H9 (cell line): ENCODE measurements around the gene CD72. TPM values are rescaled to one million over a fixed set of nuclear protein-coding genes. Genes with fewer than 3 reads are reported as not detected.

Experiments used
- DNase-seq: peaks from one replicate; pipeline ENCODE4 v3.0.0-alpha.2; 2017
- H2AFZ ChIP-seq: one replicate; pipeline ENCODE4 v1.6.1; 2013; ENCODE audit warnings: mild to moderate bottlenecking, low read length, control low read depth, moderate library complexity
- H2AK5ac ChIP-seq: 2 replicates; pipeline ENCODE4 v1.6.1; 2013; ENCODE audit warnings: low read length, control low read depth, mixed read lengths; ENCODE audit not compliant: insufficient read length
- H2BK120ac ChIP-seq: one replicate; pipeline ENCODE4 v1.6.1; 2013; ENCODE audit warnings: low read depth, mild to moderate bottlenecking, low read length, control low read depth, inconsistent platforms; ENCODE audit not compliant: poor library complexity, severe bottlenecking
- H2BK12ac ChIP-seq: 2 replicates; pipeline ENCODE4 v1.6.1; 2013; ENCODE audit warnings: low read length, control low read depth, mixed read lengths, low read depth; ENCODE audit not compliant: insufficient read length
- H2BK15ac ChIP-seq: 2 replicates; pipeline ENCODE4 v1.6.1; 2013; ENCODE audit warnings: low read depth, low read length, control low read depth
- H2BK20ac ChIP-seq: one replicate; pipeline ENCODE4 v1.6.1; 2013; ENCODE audit warnings: low read depth, mild to moderate bottlenecking, low read length, control low read depth, inconsistent platforms; ENCODE audit not compliant: poor library complexity, severe bottlenecking
- H2BK5ac ChIP-seq: 2 replicates; pipeline ENCODE4 v1.6.1; 2013; ENCODE audit warnings: low read length, control low read depth, mixed read lengths; ENCODE audit not compliant: insufficient read length
- H3K14ac ChIP-seq: 2 replicates; pipeline ENCODE4 v1.6.1; 2013; ENCODE audit warnings: low read length, control low read depth; ENCODE audit not compliant: insufficient read depth
- H3K18ac ChIP-seq: 2 replicates; pipeline ENCODE4 v1.6.1; 2013; ENCODE audit warnings: low read depth, mild to moderate bottlenecking, mixed read lengths, low read length, control low read depth; ENCODE audit not compliant: insufficient read length
- H3K23ac ChIP-seq: 2 replicates; pipeline ENCODE4 v1.6.1; 2013; ENCODE audit warnings: low read length, control low read depth, mixed read lengths, low read depth; ENCODE audit not compliant: insufficient read length
- H3K23me2 ChIP-seq: 2 replicates; pipeline ENCODE4 v1.6.1; 2013; ENCODE audit warnings: low read depth, mild to moderate bottlenecking, mixed read lengths, low read length, control low read depth; ENCODE audit not compliant: insufficient read length, poor library complexity, severe bottlenecking
- H3K27ac ChIP-seq: 2 replicates; pipeline ENCODE4 v1.5.1; 2013; ENCODE audit warnings: low read length, control low read depth, mixed read lengths, low read depth; ENCODE audit not compliant: insufficient read length
- H3K27me3 ChIP-seq: 2 replicates; pipeline ENCODE4 v1.6.1; 2013; ENCODE audit warnings: low read length, control low read depth, inconsistent platforms; ENCODE audit not compliant: insufficient read depth
- H3K4ac ChIP-seq: 2 replicates; pipeline ENCODE4 v1.6.1; 2013; ENCODE audit warnings: low read depth, mild to moderate bottlenecking, control low read depth, inconsistent platforms, low read length, moderate library complexity
- H3K4me1 ChIP-seq: 2 replicates; pipeline ENCODE4 v1.6.1; 2013; ENCODE audit warnings: low read length, control low read depth, inconsistent platforms; ENCODE audit not compliant: insufficient read depth
- H3K4me2 ChIP-seq: 2 replicates; pipeline ENCODE4 v1.6.1; 2013; ENCODE audit warnings: low read length, control low read depth, mixed read lengths; ENCODE audit not compliant: insufficient read length, insufficient read depth
- H3K56ac ChIP-seq: 2 replicates; pipeline ENCODE4 v1.6.1; 2013; ENCODE audit warnings: low read depth, mild to moderate bottlenecking, mixed read lengths, low read length, control low read depth; ENCODE audit not compliant: insufficient read length
- H3K79me1 ChIP-seq: 2 replicates; pipeline ENCODE4 v1.6.1; 2013; ENCODE audit warnings: low read depth, mild to moderate bottlenecking, moderate library complexity, low read length, control low read depth, inconsistent platforms; ENCODE audit not compliant: insufficient read depth, poor library complexity, severe bottlenecking
- H3K79me2 ChIP-seq: 2 replicates; pipeline ENCODE4 v1.6.1; 2013; ENCODE audit warnings: low read length, control low read depth, inconsistent platforms; ENCODE audit not compliant: insufficient read depth
- H3K9ac ChIP-seq: 2 replicates; pipeline ENCODE4 v1.6.1; 2013; ENCODE audit warnings: low read length, control low read depth, mixed read lengths; ENCODE audit not compliant: insufficient read length; ENCODE audit errors: extremely low read depth
- H3K9me3 ChIP-seq: one replicate; pipeline ENCODE4 v1.6.1; 2013; ENCODE audit warnings: low read depth, low read length, inconsistent platforms; ENCODE audit not compliant: control insufficient read depth
- H3T11ph ChIP-seq: one replicate; pipeline ENCODE4 v1.6.1; 2013; ENCODE audit warnings: mild to moderate bottlenecking, low read length, control low read depth, inconsistent platforms
- H4K20me1 ChIP-seq: one replicate; pipeline ENCODE4 v1.6.1; 2013; ENCODE audit not compliant: control insufficient read depth, insufficient read length, insufficient read depth
- H4K5ac ChIP-seq: 2 replicates; pipeline ENCODE4 v1.6.1; 2013; ENCODE audit warnings: low read depth, mild to moderate bottlenecking, mixed read lengths, low read length, control low read depth; ENCODE audit not compliant: insufficient read length
- H4K8ac ChIP-seq: replicated peaks from 2 replicates; pipeline ENCODE4 v1.6.1; 2013; ENCODE audit warnings: low read length, control low read depth, mixed read lengths, low read depth; ENCODE audit not compliant: insufficient read length
- H4K91ac ChIP-seq: 2 replicates; pipeline ENCODE4 v1.6.1; 2013; ENCODE audit warnings: low read depth, mild to moderate bottlenecking, moderate library complexity, mixed read lengths, low read length, control low read depth; ENCODE audit not compliant: insufficient read length
- H3K27ac Mint-ChIP-seq, 3 experiments: 2 replicates in 2 of 3; 3 replicates in 1 of 3; pipeline ENCODE4 v1.8.0; 2020 to 2021; ENCODE audit warnings: mixed read lengths in 3 of 3, mild to moderate bottlenecking in 1 of 3, moderate library complexity in 1 of 3
- H3K27me3 Mint-ChIP-seq: 2 replicates; pipeline ENCODE4 v1.8.0; 2021; ENCODE audit warnings: low read depth, mild to moderate bottlenecking, moderate library complexity, mixed read lengths
- H3K36me3 Mint-ChIP-seq, 3 experiments: 2 replicates in 2 of 3; 3 replicates in 1 of 3; pipeline ENCODE4 v1.8.0; 2020 to 2021; ENCODE audit warnings: low read depth in 3 of 3, mixed read lengths in 3 of 3; ENCODE audit not compliant: insufficient read depth in 1 of 3
- H3K4me1 Mint-ChIP-seq, 2 experiments: 2 replicates each; pipeline ENCODE4 v1.8.0; 2020; ENCODE audit warnings: mixed read lengths in 2 of 2
- H3K4me3 Mint-ChIP-seq, 2 experiments: 2 replicates in 1 of 2; 3 replicates in 1 of 2; pipeline ENCODE4 v1.8.0; 2020 to 2021; ENCODE audit warnings: mild to moderate bottlenecking in 2 of 2, mixed read lengths in 2 of 2, moderate library complexity in 1 of 2
- H3K9me3 Mint-ChIP-seq, 2 experiments: 2 replicates in 1 of 2; 3 replicates in 1 of 2; pipeline ENCODE4 v1.8.0; 2020; ENCODE audit warnings: mild to moderate bottlenecking in 2 of 2, mixed read lengths in 2 of 2, moderate library complexity in 1 of 2
- CTCF ChIP-seq: fragments of 200-600 bp; sonication (generic); conservative IDR thresholded peaks from 3 replicates; pipeline ENCODE4 v1.8.0; 2021; ENCODE audit warnings: antibody characterized with exemption, mild to moderate bottlenecking
- WGBS: extraction: QIAGEN DNeasy Blood & Tissue Kit; methylation state at CpG from one replicate; pipeline ENCODE4 v1.1.7; 2013; ENCODE audit warnings: missing lambda C conversion rate, low lambda C conversion rate, mixed read lengths; ENCODE audit not compliant: insufficient read length; ENCODE audit errors: extremely low coverage; 5-methylcytosine and 5-hydroxymethylcytosine counted together
- total RNA-seq: library from RNA; stranded (reverse); gene quantifications from 2 replicates; pipeline ENCODE4 v1.2.1, GENCODE V29; 2021

CD72 gene
- total RNA-seq, 1 experiment from 2014 or later: 3.9 TPM

DNA sequence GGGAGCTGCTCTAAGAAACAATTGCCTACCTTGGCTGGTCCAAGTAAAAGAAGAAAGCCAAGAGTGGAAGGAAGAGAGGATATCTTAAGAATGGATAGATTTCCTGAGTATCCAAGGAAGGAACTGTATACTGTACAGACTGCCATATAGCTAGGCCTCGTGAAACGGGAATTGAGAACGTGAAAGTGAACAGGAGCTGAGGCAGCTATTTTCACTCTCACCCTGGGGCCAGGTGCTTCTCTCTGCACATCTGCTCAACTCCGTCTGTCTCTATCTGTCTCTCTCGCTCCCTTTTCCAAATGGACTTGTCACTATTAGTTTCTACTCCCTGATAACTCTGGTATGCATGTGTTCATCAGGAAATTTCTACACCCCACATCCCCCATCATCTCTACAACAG is 49.0 kb downstream of the CD72 start:
- WGBS: no CpG with 5 or more reads among the region's 5 CpGs
- H3K36me3 Mint-ChIP-seq: no peaks in the 10 kb centered on the region
- Histone ChIP-seq H3K4me1 (no peaks in the 10 kb centered on the region), H3K27ac (no peak overlapping the region), H4K91ac (no peak overlapping the region), H2BK12ac (no peak overlapping the region), H2AK5ac (no peak overlapping the region), H3K56ac (no peak overlapping the region), H3K79me1 (no peaks in the 10 kb centered on the region), H4K8ac (no peak overlapping the region), H3K4me2 (no peak overlapping the region), H3K9ac (no peak overlapping the region), H3K9me3 (no peaks in the 10 kb centered on the region), H2BK5ac (no peak overlapping the region), H3K14ac (no peak overlapping the region), H2BK15ac (no peak overlapping the region), H3K27me3 (no peaks in the 10 kb centered on the region), H3K4ac (no peak overlapping the region), H3T11ph (no peak overlapping the region), H4K20me1 (no peaks in the 10 kb centered on the region), H4K5ac (no peak overlapping the region), H3K18ac (no peak overlapping the region), H3K79me2 (no peaks in the 10 kb centered on the region), H2AFZ (no peak overlapping the region), H2BK20ac (no peak overlapping the region), H3K23ac (no peak overlapping the region), H3K23me2 (no peaks in the 10 kb centered on the region), H2BK120ac (no peak overlapping the region)
- H3K9me3 Mint-ChIP-seq: no peaks in the 10 kb centered on the region
- no peak for TF ChIP-seq CTCF
- no peak overlapping the region for H3K4me3 Mint-ChIP-seq
- H3K27ac Mint-ChIP-seq: no peak overlapping the region
- H3K27me3 Mint-ChIP-seq: no peaks in the 10 kb centered on the region
- DNase-seq: no peak
- H3K4me1 Mint-ChIP-seq: peaks cover 0 to 1% of the 10 kb centered on the region in 2 experiments; a peak in 2 of 4 replicates
